Keratinocyte (primary cell): ENCODE data around the gene MRPL52.

Source experiments
- EZH2 ChIP-seq: IDR thresholded peaks from one replicate; pipeline ENCODE4 v1.6.1; 2012; ENCODE audit warnings: inconsistent platforms, mild to moderate bottlenecking, low read length, moderate library complexity
- TF ChIP-seq, protein P1 (sequence below), 3 experiments: IDR thresholded peaks in 1 of 3; conservative IDR thresholded peaks in 1 of 3; optimal IDR thresholded peaks in 1 of 3; 2 replicates in 2 of 3; 3 replicates in 1 of 3; pipeline versions ENCODE3 to v1.5.1; 2011; ENCODE audit warnings: low read length in 3 of 3, mild to moderate bottlenecking in 3 of 3, moderate library complexity in 2 of 3, control low read depth in 1 of 3, inconsistent platforms in 1 of 3; ENCODE audit not compliant: insufficient read depth in 2 of 3; ENCODE audit errors: extremely low read depth in 1 of 3

GRCh38 chr14:22822571-22823098, 7.1 kb upstream of the MRPL52 start:
- TF ChIP-seq, protein P1, sequence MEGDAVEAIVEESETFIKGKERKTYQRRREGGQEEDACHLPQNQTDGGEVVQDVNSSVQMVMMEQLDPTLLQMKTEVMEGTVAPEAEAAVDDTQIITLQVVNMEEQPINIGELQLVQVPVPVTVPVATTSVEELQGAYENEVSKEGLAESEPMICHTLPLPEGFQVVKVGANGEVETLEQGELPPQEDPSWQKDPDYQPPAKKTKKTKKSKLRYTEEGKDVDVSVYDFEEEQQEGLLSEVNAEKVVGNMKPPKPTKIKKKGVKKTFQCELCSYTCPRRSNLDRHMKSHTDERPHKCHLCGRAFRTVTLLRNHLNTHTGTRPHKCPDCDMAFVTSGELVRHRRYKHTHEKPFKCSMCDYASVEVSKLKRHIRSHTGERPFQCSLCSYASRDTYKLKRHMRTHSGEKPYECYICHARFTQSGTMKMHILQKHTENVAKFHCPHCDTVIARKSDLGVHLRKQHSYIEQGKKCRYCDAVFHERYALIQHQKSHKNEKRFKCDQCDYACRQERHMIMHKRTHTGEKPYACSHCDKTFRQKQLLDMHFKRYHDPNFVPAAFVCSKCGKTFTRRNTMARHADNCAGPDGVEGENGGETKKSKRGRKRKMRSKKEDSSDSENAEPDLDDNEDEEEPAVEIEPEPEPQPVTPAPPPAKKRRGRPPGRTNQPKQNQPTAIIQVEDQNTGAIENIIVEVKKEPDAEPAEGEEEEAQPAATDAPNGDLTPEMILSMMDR (optimal IDR thresholded peaks at IDR 0.05 in 1 of 3, IDR thresholded peaks at IDR 0.05 in 1 of 3, conservative IDR thresholded peaks at IDR 0.05 in 1 of 3; ENCODE audit: extremely low read depth in 1 of 3, insufficient read depth in 2 of 3, low read length in 3 of 3), result peak; percentile 79 to 85 (median 81)
- no peak for TF ChIP-seq EZH2
